H1 (cell line): ENCODE results near the gene SIT1. TPM values are rescaled to one million over a fixed set of nuclear protein-coding genes. Genes with fewer than 3 reads are reported as not detected.

Source experiments
- CTCF ChIA-PET: fragments of 300-600 bp; sonication (Branson Sonifier 250); formaldehyde crosslinking; loops from one replicate; lab custom pipeline; 2021; ENCODE audit not compliant: partially characterized antibody; lab: Charles Lee
- POLR2A ChIA-PET: fragments of 300-600 bp; sonication (Branson Sonifier 250); formaldehyde crosslinking; loops from one replicate; lab custom pipeline; 2021; ENCODE audit warnings: inconsistent platforms; ENCODE audit not compliant: partially characterized antibody; lab: Charles Lee
- DNase-seq, 2 experiments: peaks; one replicate each; pipeline versions ENCODE4 v3.0.0 to v3.0.0-alpha.2; 2010 to 2022; ENCODE audit warnings: low spot score in 2 of 2, low read depth in 1 of 2, mixed read lengths in 1 of 2
- FAIRE-seq: peaks from 2 replicates; lab custom pipeline; 2011; peaks lifted over from hg19 to GRCh38; lab: Jason Lieb, UNC
- H2AFZ ChIP-seq: 2 replicates; pipeline ENCODE4 v1.8.1; 2012; ENCODE audit warnings: low read length, inconsistent platforms
- H2AK5ac ChIP-seq: 2 replicates; pipeline ENCODE4 v1.6.1; 2013; ENCODE audit warnings: low read depth, low read length
- H2BK120ac ChIP-seq: replicated peaks from 2 replicates; pipeline ENCODE3; 2013; ENCODE audit warnings: low read depth, low read length, inconsistent platforms
- H2BK12ac ChIP-seq: 2 replicates; pipeline ENCODE4 v1.6.1; 2013; ENCODE audit warnings: low read depth, low read length
- H2BK15ac ChIP-seq: 2 replicates; pipeline ENCODE4 v1.6.1; 2013; ENCODE audit warnings: low read length
- H2BK20ac ChIP-seq: 2 replicates; pipeline ENCODE4 v1.6.1; 2013; ENCODE audit warnings: low read length
- H2BK5ac ChIP-seq: 2 replicates; pipeline ENCODE4 v1.6.1; 2013; ENCODE audit warnings: low read depth, low read length
- H3K14ac ChIP-seq: 2 replicates; pipeline ENCODE4 v1.6.1; 2013; ENCODE audit warnings: inconsistent platforms; ENCODE audit not compliant: insufficient read length
- H3K18ac ChIP-seq: 2 replicates; pipeline ENCODE4 v1.6.1; 2013; ENCODE audit warnings: low read length; ENCODE audit errors: extremely low read depth
- H3K23ac ChIP-seq: 2 replicates; pipeline ENCODE4 v1.6.1; 2013; ENCODE audit warnings: inconsistent platforms; ENCODE audit not compliant: insufficient read length
- H3K23me2 ChIP-seq: 2 replicates; pipeline ENCODE4 v1.6.1; 2013; ENCODE audit warnings: low read depth, low read length
- H3K27ac ChIP-seq: 2 replicates; pipeline ENCODE4 v1.6.1; 2011; ENCODE audit warnings: low read depth, low read length, inconsistent platforms
- H3K27me3 ChIP-seq, 4 experiments: replicated peaks in 1 of 4; 1 replicate in 1 of 4; 2 replicates in 3 of 4; pipeline versions ENCODE4 v1.6.1 to v1.8.1; 2011 to 2013; ENCODE audit warnings: low read length in 3 of 4, mild to moderate bottlenecking in 3 of 4, inconsistent platforms in 2 of 4, mixed read lengths in 2 of 4, moderate library complexity in 1 of 4; ENCODE audit not compliant: control insufficient read depth in 3 of 4, insufficient read depth in 3 of 4; ENCODE audit errors: extremely low read depth in 1 of 4
- H3K36me3 ChIP-seq, 4 experiments: 2 replicates each; pipeline versions ENCODE4 v1.6.1 to v1.8.1; 2011 to 2013; ENCODE audit warnings: mild to moderate bottlenecking in 4 of 4, low read length in 3 of 4, moderate library complexity in 2 of 4, control low read depth in 1 of 4, inconsistent platforms in 1 of 4; ENCODE audit not compliant: insufficient read depth in 4 of 4, control insufficient read depth in 2 of 4
- H3K4ac ChIP-seq: replicated peaks from 2 replicates; pipeline ENCODE3; 2013; ENCODE audit warnings: low read length, low read depth, mixed read lengths, inconsistent platforms; ENCODE audit not compliant: insufficient read length
- H3K4me1 ChIP-seq, 4 experiments: replicated peaks in 1 of 4; 1 replicate in 1 of 4; 2 replicates in 3 of 4; pipeline versions ENCODE4 v1.6.1 to v1.8.1; 2011 to 2013; ENCODE audit warnings: low read length in 3 of 4, inconsistent platforms in 2 of 4, mixed read lengths in 1 of 4; ENCODE audit not compliant: insufficient read depth in 4 of 4, control insufficient read depth in 3 of 4
- H3K4me2 ChIP-seq, 2 experiments: 2 replicates each; pipeline versions ENCODE4 v1.6.1 to v1.8.1; 2011 to 2013; ENCODE audit warnings: low read depth in 2 of 2, low read length in 2 of 2, control low read depth in 1 of 2, inconsistent platforms in 1 of 2, mild to moderate bottlenecking in 1 of 2; ENCODE audit not compliant: insufficient read depth in 1 of 2
- H3K4me3 ChIP-seq, 4 experiments: fragments of 200-600, 300-600 bp in 1 of 4; sonication (generic), shearing (Covaris generic), sonication (Bioruptor Twin) in 1 of 4; 2 replicates each; pipeline versions ENCODE4 v1.5.1 to v1.8.1; 2011 to 2016; ENCODE audit warnings: low read length in 4 of 4, low read depth in 3 of 4, control low read depth in 2 of 4, inconsistent platforms in 2 of 4, mild to moderate bottlenecking in 2 of 4, mixed read lengths in 1 of 4, moderate library complexity in 1 of 4; ENCODE audit not compliant: insufficient read depth in 2 of 4; ENCODE audit errors: extremely low read depth in 1 of 4
- H3K56ac ChIP-seq: replicated peaks from 2 replicates; pipeline ENCODE3; 2013; ENCODE audit warnings: low read depth, mild to moderate bottlenecking, mixed read lengths, low read length, inconsistent platforms; ENCODE audit not compliant: insufficient read length
- H3K79me1 ChIP-seq: 2 replicates; pipeline ENCODE4 v1.6.1; 2013; ENCODE audit warnings: low read depth, low read length, control low read depth
- H3K79me2 ChIP-seq, 2 experiments: 2 replicates each; pipeline versions ENCODE4 v1.6.1 to v1.8.1; 2012 to 2013; ENCODE audit warnings: low read length in 2 of 2, mild to moderate bottlenecking in 2 of 2, inconsistent platforms in 1 of 2; ENCODE audit not compliant: insufficient read depth in 2 of 2, control insufficient read depth in 1 of 2
- H3K9ac ChIP-seq, 4 experiments: replicated peaks in 1 of 4; 1 replicate in 1 of 4; 2 replicates in 3 of 4; pipeline versions ENCODE4 v1.6.1 to v1.8.1; 2011 to 2013; ENCODE audit warnings: low read depth in 3 of 4, low read length in 3 of 4, control low read depth in 2 of 4, mild to moderate bottlenecking in 2 of 4, moderate library complexity in 2 of 4, inconsistent platforms in 1 of 4; ENCODE audit errors: extremely low read depth in 1 of 4
- H3K9me3 ChIP-seq, 2 experiments: 2 replicates each; pipeline versions ENCODE4 v1.6.1 to v1.8.1; 2012 to 2013; ENCODE audit warnings: mild to moderate bottlenecking in 2 of 2, moderate library complexity in 2 of 2, control low read depth in 1 of 2, inconsistent platforms in 1 of 2, low read depth in 1 of 2, low read length in 1 of 2, mixed read lengths in 1 of 2; ENCODE audit not compliant: insufficient read depth in 2 of 2
- H4K20me1 ChIP-seq, 2 experiments: replicated peaks in 1 of 2; 2 replicates each; pipeline versions ENCODE3 to v1.8.1; 2011 to 2013; ENCODE audit warnings: inconsistent platforms in 2 of 2, low read length in 2 of 2, mild to moderate bottlenecking in 1 of 2; ENCODE audit not compliant: insufficient read depth in 2 of 2, control insufficient read depth in 1 of 2
- H4K5ac ChIP-seq: 2 replicates; pipeline ENCODE4 v1.6.1; 2013; ENCODE audit warnings: low read length, low read depth, mixed read lengths, inconsistent platforms; ENCODE audit not compliant: insufficient read length
- H4K8ac ChIP-seq: 2 replicates; pipeline ENCODE4 v1.8.0; 2013; ENCODE audit warnings: mild to moderate bottlenecking, moderate library complexity, low read length, inconsistent platforms; ENCODE audit not compliant: insufficient read depth; ENCODE audit errors: extremely low read depth
- H4K91ac ChIP-seq: replicated peaks from 2 replicates; pipeline ENCODE3; 2013; ENCODE audit warnings: low read length, mixed read lengths, inconsistent platforms; ENCODE audit not compliant: insufficient read length
- BRCA1 ChIP-seq: IDR thresholded peaks from 2 replicates; pipeline ENCODE4 v1.6.1; 2012; ENCODE audit warnings: low read depth, low read length, improper control_type of control experiment
- CHD1 ChIP-seq: IDR thresholded peaks from 2 replicates; pipeline ENCODE4 v1.6.1; 2012; ENCODE audit warnings: low read depth, low read length, improper control_type of control experiment
- EP300 ChIP-seq, 2 experiments: IDR thresholded peaks; 1 replicate in 1 of 2; 2 replicates in 1 of 2; pipeline ENCODE4 v1.6.1; 2011 to 2012; ENCODE audit warnings: low read depth in 2 of 2, low read length in 2 of 2, mild to moderate bottlenecking in 2 of 2, borderline replicate concordance in 1 of 2, inconsistent platforms in 1 of 2, moderate library complexity in 1 of 2
- GTF2F1 ChIP-seq: IDR thresholded peaks from 2 replicates; pipeline ENCODE4 v1.6.1; 2012; ENCODE audit warnings: low read depth, low read length, improper control_type of control experiment, borderline replicate concordance
- HDAC2 ChIP-seq, 2 experiments: fragments of 300-600 bp in 1 of 2; sonication (generic) in 1 of 2; IDR thresholded peaks; 2 replicates each; pipeline ENCODE4 v1.6.1; 2011 to 2012; ENCODE audit warnings: low read depth in 2 of 2, low read length in 2 of 2, mild to moderate bottlenecking in 2 of 2, moderate library complexity in 2 of 2, borderline replicate concordance in 1 of 2, inconsistent platforms in 1 of 2
- MAFK ChIP-seq: IDR thresholded peaks from 2 replicates; pipeline ENCODE4 v1.6.1; 2012; ENCODE audit warnings: low read depth, mild to moderate bottlenecking, improper control_type of control experiment, low read length
- SIN3A ChIP-seq, 2 experiments: IDR thresholded peaks in 1 of 2; conservative IDR thresholded peaks in 1 of 2; 2 replicates each; pipeline ENCODE4 v1.6.1; 2011 to 2012; ENCODE audit warnings: low read length in 2 of 2, improper control_type of control experiment in 1 of 2, low read depth in 1 of 2, mild to moderate bottlenecking in 1 of 2
- SIRT6 ChIP-seq: IDR thresholded peaks from one replicate; pipeline ENCODE4 v1.7.1; 2012; ENCODE audit warnings: low read length, inconsistent platforms
- TBP ChIP-seq: IDR thresholded peaks from 2 replicates; pipeline ENCODE4 v1.6.1; 2011; ENCODE audit warnings: low read depth, low read length, improper control_type of control experiment
- YY1 ChIP-seq: IDR thresholded peaks from 2 replicates; pipeline ENCODE4 v1.6.1; 2011; ENCODE audit warnings: low read depth, mild to moderate bottlenecking, low read length
- WGBS, 2 experiments: shearing (Covaris generic) in 1 of 2; methylation state at CpG; one replicate each; pipeline versions ENCODE4 v1.1.6 to v1.1.7; 2013 to 2015; ENCODE audit warnings: low lambda C conversion rate in 2 of 2, mixed read lengths in 2 of 2, inconsistent platforms in 1 of 2, low coverage in 1 of 2, missing lambda C conversion rate in 1 of 2; ENCODE audit not compliant: insufficient replicate concordance in 2 of 2, insufficient coverage in 1 of 2, insufficient read length in 1 of 2; ENCODE audit errors: extremely low coverage in 1 of 2, missing lambda C conversion rate in 1 of 2; 5-methylcytosine and 5-hydroxymethylcytosine counted together
- polyA plus RNA-seq, 7 experiments: library from polyadenylated mRNA; depleted of rRNA in 3 of 7; stranded (reverse) in 5 of 7; unstranded in 2 of 7; fragments of >200 nt in 5 of 7; fragments of 200-250 nt in 2 of 7; gene quantifications; 1 replicate in 5 of 7; 2 replicates in 1 of 7; 4 replicates in 1 of 7; pipeline versions ENCODE4 v1.2.1 to v1.2.3, GENCODE V29; 2011 to 2013; ENCODE audit warnings: missing spikeins in 2 of 7, mixed read lengths in 2 of 7
- total RNA-seq: library from RNA; stranded (reverse); fragmentation: NEBNext Ultra II Directional; extraction: Animal tissue kit (Norgen Biotek cat#: 25700); gene quantifications from 2 replicates; pipeline ENCODE4 v1.2.1, GENCODE V29; 2021

SIT1 gene
- total and polyA plus RNA-seq, 2 of the 8 experiments (the other 6 are each of a cell fraction or from before 2014, with no cell fraction given) = 8.2 to 12.8 TPM

DNA sequence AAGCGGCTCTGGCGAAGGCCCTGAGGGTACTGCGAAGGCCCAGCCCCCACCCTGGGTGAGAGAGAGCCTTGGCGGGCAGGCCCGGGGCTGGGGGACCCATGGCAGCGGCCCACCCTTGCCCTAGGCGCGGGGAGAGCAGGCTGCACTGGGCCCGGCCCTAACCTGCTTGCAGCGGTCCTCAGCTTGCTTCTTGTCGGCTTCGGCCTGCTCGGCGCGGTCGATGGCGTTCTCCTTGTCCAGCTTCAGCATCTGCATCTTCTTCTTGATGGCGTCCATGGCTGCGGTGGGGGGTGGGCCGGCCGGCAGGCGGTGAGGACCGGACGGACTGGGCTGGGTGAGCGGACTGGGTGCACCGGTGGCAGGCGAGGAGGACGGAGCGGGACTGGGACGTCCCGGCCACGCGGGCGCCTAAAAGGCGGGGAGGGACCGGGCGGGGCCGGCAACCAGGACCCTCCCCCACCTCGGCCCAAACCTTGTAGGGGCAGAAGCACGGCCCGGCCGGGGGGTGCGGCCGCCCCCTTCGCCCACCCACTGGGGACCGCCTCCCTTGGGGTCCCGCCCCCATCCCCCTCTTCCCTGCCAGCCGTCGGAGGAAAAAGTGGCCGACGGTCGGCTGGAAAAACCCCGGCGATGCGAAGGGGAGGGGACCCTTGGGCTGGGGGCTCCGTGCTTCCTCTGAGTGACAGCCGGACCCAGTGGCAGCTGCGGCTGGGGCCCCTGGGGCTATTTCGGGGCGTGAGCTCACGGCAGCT lies 39.0 kb upstream of the SIT1 start, which contains the start of gene TPM2:
TPM2 (minus strand) TSS at position 384 of the 752 bp plus-strand sequence; CDS start at position 276, 108 bp downstream.
- H2BK12ac ChIP-seq = peak within 1 kb of the TSS; percentile 50; the same call in 1 of the 2 replicates
- H3K9me3 ChIP-seq = no peaks in the 10 kb centered on the region
- DNase-seq (peak; percentile 66 to 84), FAIRE-seq (no peak)
- peaks cover 0 to 21% of the 10 kb centered on the region in 2 experiments; a peak in 2 of 4 replicates for H3K79me2 ChIP-seq
- H3K23me2 ChIP-seq = peaks cover 12% of the 10 kb centered on the region
- peak within 1 kb of the TSS; percentile 54; the same call in 1 of the 2 replicates for H3K27ac ChIP-seq
- H2BK20ac ChIP-seq = no peak within 1 kb of the TSS
- no peak within 1 kb of the TSS; the same call in 1 of the 2 replicates for H2BK15ac ChIP-seq
- H2AK5ac ChIP-seq = no peak within 1 kb of the TSS; the same call in 1 of the 2 replicates
- peak within 1 kb of the TSS; percentile 25 to 76 (median 62) for H3K9ac ChIP-seq
- H3K79me1 ChIP-seq = peaks cover 2% of the 10 kb centered on the region; the same call in 1 of the 2 replicates
- H3K36me3 ChIP-seq = peaks cover 6 to 17% (median 15%) of the 10 kb centered on the region in 4 experiments
- CTCF ChIA-PET = interaction anchor here (0.7 to 14.1 kb wide), 7 partner anchors 14 to 65 kb away, joined by 3 to 347 read pairs (median 29); partner anchors contain the start of genes ARHGEF39, CA9, CCDC107 and RMRP
- H2BK120ac ChIP-seq = no peak within 1 kb of the TSS
- H3K27me3 ChIP-seq = no peaks in the 10 kb centered on the region
- H3K14ac ChIP-seq = no peak within 1 kb of the TSS
- H3K4me2 ChIP-seq = peak within 1 kb of the TSS; percentile 84 to 90
- WGBS, 2 experiments = 1% methylated on average over 34 of the region's 61 CpGs; no CpG with 5 or more reads in 1 of the 2 experiments
- peak within 1 kb of the TSS; percentile 86; the same call in 1 of the 2 replicates for H2BK5ac ChIP-seq
- H4K8ac ChIP-seq = peak within 1 kb of the TSS; percentile 97
- H4K20me1 ChIP-seq = peaks cover 5 to 8% of the 10 kb centered on the region in 2 experiments
- no peak within 1 kb of the TSS for H2AFZ ChIP-seq
- peak within 1 kb of the TSS; percentile 64 for H3K56ac ChIP-seq
- peak within 1 kb of the TSS; percentile 78 for H4K5ac ChIP-seq
- POLR2A ChIA-PET = interaction anchor here (0.6 to 14.9 kb wide), 17 partner anchors 8 to 610 kb away, joined by 3 to 158 read pairs (median 6); partner anchors contain the start of genes ARHGEF39, CA9, CCDC107 and CREB3
- peak within 1 kb of the TSS; percentile 72 to 99 (median 82) for H3K4me3 ChIP-seq
- H3K4me1 ChIP-seq = peaks cover 6 to 15% (median 8%) of the 10 kb centered on the region in 4 experiments; a peak in 6 of 7 replicates
- peak within 1 kb of the TSS; percentile 88 for H3K4ac ChIP-seq
- H4K91ac ChIP-seq = peak within 1 kb of the TSS; percentile 62
- H3K18ac ChIP-seq = peak within 1 kb of the TSS; percentile 93
- H3K23ac ChIP-seq = no peak within 1 kb of the TSS
- TF ChIP-seq MAFK = no peak
- TF ChIP-seq CHD1 = no peak
- peak in 1 of 2 experiments; percentile 15; a peak in 1 of 4 replicates for TF ChIP-seq HDAC2 (IDR thresholded peaks at IDR 0.05; ENCODE audit: borderline replicate concordance in 1 of 2, low read depth in 2 of 2, low read length in 2 of 2)
- 0 out of 3 replicates have a peak, but pooled peaks of 1 of the 2 experiments have one; percentile 47 for TF ChIP-seq EP300 (IDR thresholded peaks at IDR 0.05; ENCODE audit: borderline replicate concordance in 1 of 2, low read depth in 2 of 2, low read length in 2 of 2)
- TF ChIP-seq GTF2F1 = peak; percentile 15; the same call in 1 of the 2 replicates
- TF ChIP-seq SIN3A (conservative IDR thresholded peaks at IDR 0.05 in 1 of 2, IDR thresholded peaks at IDR 0.05 in 1 of 2; ENCODE audit: low read depth in 1 of 2, low read length in 2 of 2) = peak in 1 of 2 experiments; percentile 78; a peak in 2 of 4 replicates
- TF ChIP-seq SIRT6 = no peak
- TF ChIP-seq YY1 = peak; percentile 57; the same call in 1 of the 2 replicates
- TF ChIP-seq TBP = peak; percentile 91
- TF ChIP-seq BRCA1 = no peak
